Measurements from ENCODE around the gene BCL2L13. TPM values are rescaled to one million over a fixed set of nuclear protein-coding genes. Genes with fewer than 3 reads are reported as not detected.
A peak's percentile ranks its signal among the peaks of the same experiment; 100 is the strongest.

BCL2L13 gene
- total RNA-seq, 2 donors from 2014 or later, result 37.5 to 44.2 TPM

DNA sequence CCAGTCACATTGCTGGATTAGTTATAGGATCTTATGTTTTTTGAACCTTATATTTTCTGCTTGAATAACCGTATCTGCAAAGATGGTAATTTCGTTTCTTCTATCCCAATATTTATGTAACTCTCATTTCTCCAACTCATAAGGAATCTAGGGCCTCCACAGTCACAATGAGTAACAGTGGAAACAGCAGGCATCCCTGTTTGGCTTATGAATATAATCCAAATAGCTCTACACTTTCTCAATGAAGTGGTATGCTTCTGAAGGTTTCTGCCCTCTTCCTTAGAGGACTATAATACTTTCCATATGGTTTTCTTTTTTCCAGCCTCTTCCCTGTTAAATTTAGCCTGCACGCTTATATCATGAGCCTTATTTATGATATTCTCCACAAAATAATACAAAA, 26.5 kb upstream of the BCL2L13 start:
- no peak for TF ChIP-seq CTCF (conservative IDR thresholded peaks at IDR 0.05)
- WGBS, 2 experiments (ENCODE audit: insufficient coverage in 1 of 2, insufficient read length in 1 of 2), result 70 to 72% methylated on average over 3 of the region's 3 CpGs
- Histone ChIP-seq H3K27ac (ENCODE audit: low read depth, low read length) (no peak overlapping the region), H3K36me3 (ENCODE audit: control insufficient read depth, insufficient read depth, low read length) (peaks cover 54% of the 10 kb centered on the region), H3K4me1 (ENCODE audit: control insufficient read depth, insufficient read depth, low read length) (no peaks in the 10 kb centered on the region), H3K9me3 (ENCODE audit: control insufficient read depth, low read length) (no peaks in the 10 kb centered on the region), H3K9ac (ENCODE audit: extremely low read depth, low read length, poor library complexity, severe bottlenecking) (no peak overlapping the region), H3K4me3 (ENCODE audit: low read length) (no peak overlapping the region), H3K27me3 (ENCODE audit: control insufficient read depth, insufficient read depth, low read length, poor library complexity, severe bottlenecking) (no peaks in the 10 kb centered on the region)
- Mint-ChIP-seq H3K27me3 (ENCODE audit: insufficient read depth) (no peaks in the 10 kb centered on the region), H3K9me3 (no peaks in the 10 kb centered on the region), H3K4me1 (peaks cover 6% of the 10 kb centered on the region), H3K36me3 (ENCODE audit: low read depth) (peaks cover 50% of the 10 kb centered on the region), H3K27ac (no peak overlapping the region), H3K4me3 (no peak overlapping the region)
- DNase-seq, result no peak

- 99 to 100% methylated on average over 5 to 6 of the region's 7 CpGs for WGBS, 2 experiments (ENCODE audit: insufficient coverage in 1 of 2, insufficient read length in 1 of 2)
- no peak overlapping the region for H3K27ac Mint-ChIP-seq
- no peaks in the 10 kb centered on the region for H3K27me3 Mint-ChIP-seq (ENCODE audit: insufficient read depth)
Observed at GRCh38 chr22:17613280-17613679, 25.3 kb upstream of the BCL2L13 start.

DNA sequence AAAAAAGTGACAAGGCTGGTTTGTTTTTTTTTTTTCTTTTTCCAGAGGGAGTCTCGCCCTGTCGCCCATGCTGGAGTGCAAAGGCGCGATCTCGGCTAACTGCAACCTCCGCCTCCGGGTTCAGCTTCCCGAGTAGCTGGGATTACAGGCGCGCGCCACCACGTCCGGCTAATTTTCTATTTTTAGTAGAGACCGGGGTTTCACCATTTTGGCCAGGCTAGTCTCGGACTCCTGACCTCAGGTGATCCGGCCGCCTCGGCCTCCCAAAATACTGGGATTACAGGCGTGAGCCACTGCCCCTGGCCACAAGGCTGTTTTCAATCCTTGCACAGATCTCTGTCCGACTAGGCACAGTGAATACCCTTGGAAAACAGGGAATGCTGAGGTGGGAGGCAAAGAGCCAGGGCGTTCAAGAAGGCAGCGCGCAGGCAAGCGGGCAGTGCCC, 10.6 kb upstream of the BCL2L13 start:
- H3K36me3 Mint-ChIP-seq (ENCODE audit: low read depth), result peaks cover 21% of the 10 kb centered on the region
- no peak overlapping the region for H3K27ac ChIP-seq (ENCODE audit: low read depth, low read length)
- H3K4me1 Mint-ChIP-seq, result peaks cover under 1% of the 10 kb centered on the region
- H3K4me3 ChIP-seq (ENCODE audit: low read length), result peak overlapping the region; percentile 96
- peak overlapping the region; percentile 99 for H3K27ac Mint-ChIP-seq
- peak overlapping the region; percentile 98 for H3K9ac ChIP-seq (ENCODE audit: extremely low read depth, low read length, poor library complexity, severe bottlenecking)
- no peaks in the 10 kb centered on the region for H3K4me1 ChIP-seq (ENCODE audit: control insufficient read depth, insufficient read depth, low read length)
- TF ChIP-seq CTCF (conservative IDR thresholded peaks at IDR 0.05), result no peak
- no peak for DNase-seq
- H3K27me3 ChIP-seq (ENCODE audit: control insufficient read depth, insufficient read depth, low read length, poor library complexity, severe bottlenecking), result no peaks in the 10 kb centered on the region
- 22 to 25% methylated on average over 20 to 24 of the region's 24 CpGs for WGBS, 2 experiments (ENCODE audit: insufficient coverage in 1 of 2, insufficient read length in 1 of 2)
- H3K27me3 Mint-ChIP-seq (ENCODE audit: insufficient read depth), result no peaks in the 10 kb centered on the region
- H3K9me3 Mint-ChIP-seq, result no peaks in the 10 kb centered on the region
- H3K9me3 ChIP-seq (ENCODE audit: control insufficient read depth, low read length), result no peaks in the 10 kb centered on the region
- H3K4me3 Mint-ChIP-seq, result peak overlapping the region; percentile 95
- H3K36me3 ChIP-seq (ENCODE audit: control insufficient read depth, insufficient read depth, low read length), result peaks cover 7% of the 10 kb centered on the region

More at GRCh38 chr22:17613280-17613679, 25.3 kb upstream of the BCL2L13 start:
- TF ChIP-seq CTCF (conservative IDR thresholded peaks at IDR 0.05), result no peak
- no peaks in the 10 kb centered on the region for H3K27me3 ChIP-seq (ENCODE audit: control insufficient read depth, insufficient read depth, low read length, poor library complexity, severe bottlenecking)
- no peaks in the 10 kb centered on the region for H3K9me3 Mint-ChIP-seq
- no peak overlapping the region for H3K9ac ChIP-seq (ENCODE audit: extremely low read depth, low read length, poor library complexity, severe bottlenecking)
- DNase-seq, result no peak
- H3K27ac ChIP-seq (ENCODE audit: low read depth, low read length), result no peak overlapping the region
- peaks cover 59% of the 10 kb centered on the region for H3K36me3 Mint-ChIP-seq (ENCODE audit: low read depth)
- H3K4me1 Mint-ChIP-seq, result peaks cover 6% of the 10 kb centered on the region
- H3K4me3 Mint-ChIP-seq, result no peak overlapping the region
- no peak overlapping the region for H3K4me3 ChIP-seq (ENCODE audit: low read length)
- H3K36me3 ChIP-seq (ENCODE audit: control insufficient read depth, insufficient read depth, low read length), result peaks cover 52% of the 10 kb centered on the region
- no peaks in the 10 kb centered on the region for H3K4me1 ChIP-seq (ENCODE audit: control insufficient read depth, insufficient read depth, low read length)
- H3K9me3 ChIP-seq (ENCODE audit: control insufficient read depth, low read length), result no peaks in the 10 kb centered on the region

All from endodermal cell (in vitro differentiated cells).